T-helper 22 cell (primary cell): Measurements from ENCODE around the gene CACNA1G.

Experiments used
- DNase-seq: peaks from one replicate; pipeline ENCODE4 v3.0.0-alpha.2; 2020; ENCODE audit warnings: low read depth

The CACNA1G gene

DNA sequence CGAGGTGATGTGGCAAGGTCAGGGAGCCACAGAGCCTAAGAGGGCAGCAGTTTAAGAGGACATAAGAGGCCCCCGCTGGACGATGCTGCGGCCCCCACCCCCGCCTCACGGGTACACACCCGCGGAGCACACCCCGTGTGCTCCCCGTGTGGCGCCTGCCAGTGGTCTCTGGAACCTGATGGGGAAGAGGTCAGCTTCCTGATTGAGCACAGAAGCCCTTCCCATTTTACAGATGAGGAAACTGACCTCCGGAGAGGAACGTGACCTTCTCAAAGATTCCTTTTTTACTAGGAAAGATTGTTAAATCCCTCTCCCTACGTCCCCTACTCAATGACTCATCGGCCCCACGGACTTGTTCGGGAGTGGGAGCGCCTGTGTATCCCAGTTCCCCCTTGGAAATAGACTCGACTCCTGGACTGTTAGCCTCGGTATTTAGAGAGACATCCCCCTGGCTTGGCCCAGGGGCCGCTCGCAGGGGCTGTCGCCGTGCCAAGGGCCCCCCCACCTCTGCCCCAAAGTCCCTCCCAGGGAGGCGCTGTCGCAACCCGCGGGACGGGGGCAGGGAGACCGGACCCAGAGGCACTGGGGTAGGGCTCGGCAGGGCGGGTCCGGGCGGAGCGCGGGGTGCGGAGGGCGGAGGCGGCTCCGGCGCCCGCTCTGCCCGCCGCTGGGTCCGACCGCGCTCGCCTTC is 73.9 kb downstream of the CACNA1G start, which contains the start of gene ABCC3:
Gene ABCC3 (plus strand): TSS at position 658 of the 691 bp plus-strand sequence. CDS start 56 bp downstream, outside the sequence.
- no peak for DNase-seq

DNA sequence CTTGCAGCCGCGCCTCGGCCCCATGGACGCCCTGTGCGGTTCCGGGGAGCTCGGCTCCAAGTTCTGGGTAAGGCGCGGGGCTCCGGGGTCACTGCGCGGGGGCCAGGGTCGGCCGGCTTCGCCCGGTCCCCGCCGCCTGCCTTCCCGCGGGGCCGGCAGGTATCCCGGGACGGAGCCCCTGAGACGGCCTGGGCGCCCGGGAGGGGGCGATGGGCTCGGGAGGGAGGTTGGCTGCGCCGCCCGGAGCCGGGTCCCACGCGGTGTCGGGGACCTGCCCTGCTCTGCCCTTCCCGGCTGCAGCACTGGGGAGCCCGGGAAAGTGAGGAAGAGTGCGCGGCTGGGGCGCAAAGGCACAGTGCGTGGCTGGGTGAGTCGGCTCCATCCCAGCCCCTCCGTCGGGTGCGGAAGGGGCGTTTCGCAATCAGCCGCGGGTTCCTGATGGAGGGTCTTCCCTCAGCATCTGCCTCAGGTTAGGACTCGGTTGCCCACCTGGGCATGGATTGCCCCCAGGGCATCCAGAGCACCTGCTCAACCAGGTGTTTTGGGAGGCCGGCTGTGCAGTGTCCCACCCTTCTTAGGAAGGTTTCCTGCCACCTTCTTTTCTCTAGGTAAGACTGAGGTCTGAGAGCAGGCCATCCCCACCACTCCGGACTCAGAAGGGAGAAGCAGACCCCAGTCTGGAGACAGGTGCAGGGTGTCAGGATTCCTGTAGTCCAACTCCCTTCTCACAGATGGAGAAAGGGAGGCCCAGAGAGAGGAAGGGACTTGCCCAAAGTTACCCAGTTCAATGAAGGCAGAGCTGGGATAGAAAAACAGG is 74.6 kb downstream of the CACNA1G start:
- no peak for DNase-seq

DNA sequence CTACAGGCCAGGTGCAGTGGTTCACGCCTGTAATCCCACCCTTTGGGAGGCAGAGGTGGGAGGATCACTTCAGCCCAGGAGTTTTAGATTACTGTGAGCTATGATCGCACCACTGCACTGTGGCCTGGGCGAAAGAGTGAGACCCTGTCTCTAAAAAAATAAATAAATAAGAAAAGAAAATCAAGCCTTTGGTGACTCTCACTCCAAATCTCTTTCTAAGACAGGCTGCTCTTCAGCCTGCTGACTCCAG is 75.1 kb downstream of the CACNA1G start:
- DNase-seq, result no peak

DNA sequence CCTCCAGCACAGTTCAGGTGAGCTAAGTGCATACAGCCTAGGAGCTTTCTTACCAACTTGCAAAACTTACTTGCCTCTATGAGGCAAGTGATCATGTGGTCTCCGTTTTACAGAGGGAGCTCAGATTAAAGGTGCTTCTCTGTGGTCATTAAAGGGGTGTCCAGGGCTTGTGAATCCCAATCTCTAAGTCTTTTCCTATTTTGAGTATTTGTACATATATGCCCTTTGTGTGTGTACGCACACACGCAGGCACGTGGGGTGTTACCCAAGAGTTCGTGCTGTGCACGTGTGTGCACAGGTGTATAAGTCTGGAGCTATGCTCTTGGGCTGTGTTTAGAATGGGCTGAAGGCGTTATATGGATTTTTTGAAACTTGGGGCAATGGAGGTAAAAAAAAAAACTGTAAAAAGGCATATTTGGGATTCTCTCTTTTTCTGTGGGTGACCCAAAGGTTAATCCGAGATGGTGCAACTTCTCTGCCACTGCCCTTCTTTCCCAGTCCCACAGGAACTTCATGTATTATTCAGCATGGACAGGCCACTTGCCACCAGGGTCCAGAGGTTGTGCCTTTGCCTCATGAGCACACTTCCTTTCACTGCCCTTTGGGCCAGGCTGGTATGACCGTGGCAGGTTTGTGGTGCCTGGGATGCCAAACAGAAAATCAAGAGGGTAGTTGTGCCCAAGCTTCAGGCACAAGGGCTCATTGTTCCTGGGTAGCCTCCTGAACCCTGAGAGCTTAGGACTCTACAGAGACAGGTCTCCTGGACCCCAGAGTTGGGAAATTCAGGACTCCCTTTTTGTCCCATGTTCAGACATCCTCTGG is 75.7 kb downstream of the CACNA1G start:
- no peak for DNase-seq

DNA sequence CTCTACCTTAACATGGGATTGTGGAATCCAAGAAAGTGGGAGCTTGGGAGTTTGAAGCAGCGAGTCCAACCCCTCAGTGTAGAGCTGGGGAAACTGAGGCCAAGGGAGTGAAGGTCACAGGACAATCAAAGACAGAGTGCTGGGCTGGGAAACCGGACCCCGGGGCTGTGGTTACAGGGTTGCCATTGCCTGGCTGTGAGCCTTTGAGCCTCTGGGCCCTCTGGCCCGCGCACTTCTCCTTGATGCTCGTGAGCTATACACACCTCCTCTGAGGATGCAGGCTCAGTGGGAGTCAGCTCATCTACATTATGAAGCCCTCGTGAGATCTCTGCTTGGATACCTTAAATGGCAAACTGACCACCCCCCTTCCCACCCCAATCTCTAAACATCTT is 76.3 kb downstream of the CACNA1G start:
- DNase-seq, result no peak

DNA sequence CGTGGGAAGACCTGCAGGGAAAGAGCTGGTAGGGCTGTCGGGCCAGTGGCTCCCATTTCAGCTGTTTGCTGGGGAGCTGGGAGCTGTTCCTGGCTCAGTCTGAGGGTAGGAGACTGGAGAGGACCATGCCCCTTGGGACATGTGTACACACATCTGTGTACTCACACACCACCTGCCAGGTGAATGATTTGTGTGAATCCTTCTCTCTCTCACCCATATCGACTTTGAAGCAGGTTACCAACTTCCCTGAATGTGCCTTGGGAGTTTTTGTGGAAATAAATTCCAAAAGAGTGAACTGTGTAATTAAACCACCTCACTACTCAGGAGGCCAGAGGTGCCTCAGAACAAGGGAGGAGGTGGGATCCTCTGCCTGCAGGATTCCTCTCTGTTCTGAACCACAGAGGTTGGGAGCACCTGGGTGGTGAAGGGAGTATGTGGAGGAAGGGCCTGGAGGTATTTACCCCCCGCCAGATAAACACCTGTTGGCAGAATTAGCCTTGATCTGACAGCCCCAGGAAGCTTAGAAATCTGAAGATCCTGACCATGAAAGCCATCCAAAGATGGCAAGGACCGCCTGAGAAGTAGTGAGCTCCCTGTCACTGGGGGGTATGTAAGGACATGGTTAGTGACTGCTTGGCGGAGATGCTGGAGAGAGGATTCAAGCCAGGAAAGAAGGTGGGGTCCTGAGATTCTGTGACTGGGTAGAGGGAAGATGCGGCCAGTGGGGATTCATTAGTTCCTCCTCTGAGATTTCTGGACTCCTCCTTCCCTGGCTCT is 77.5 kb downstream of the CACNA1G start:
- DNase-seq, result no peak

DNA sequence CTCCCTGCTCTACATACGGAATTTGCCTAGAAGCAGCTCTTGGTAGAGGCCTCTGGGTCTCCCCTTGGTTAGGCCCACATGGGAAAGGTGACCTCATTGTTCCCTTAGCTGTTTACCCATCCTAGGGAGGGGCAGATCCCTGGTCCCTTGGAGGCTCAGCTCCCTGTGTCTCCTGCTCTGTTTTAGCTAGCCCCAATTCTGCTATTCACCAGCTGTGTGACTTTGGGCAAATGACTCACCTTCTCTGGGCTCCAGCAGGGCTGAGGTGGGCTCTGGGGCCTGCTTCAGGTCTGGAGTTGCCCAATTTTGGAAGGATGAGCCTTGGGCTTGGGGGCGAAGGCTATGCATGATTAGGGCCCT is 78.1 kb downstream of the CACNA1G start:
- DNase-seq, result no peak

DNA sequence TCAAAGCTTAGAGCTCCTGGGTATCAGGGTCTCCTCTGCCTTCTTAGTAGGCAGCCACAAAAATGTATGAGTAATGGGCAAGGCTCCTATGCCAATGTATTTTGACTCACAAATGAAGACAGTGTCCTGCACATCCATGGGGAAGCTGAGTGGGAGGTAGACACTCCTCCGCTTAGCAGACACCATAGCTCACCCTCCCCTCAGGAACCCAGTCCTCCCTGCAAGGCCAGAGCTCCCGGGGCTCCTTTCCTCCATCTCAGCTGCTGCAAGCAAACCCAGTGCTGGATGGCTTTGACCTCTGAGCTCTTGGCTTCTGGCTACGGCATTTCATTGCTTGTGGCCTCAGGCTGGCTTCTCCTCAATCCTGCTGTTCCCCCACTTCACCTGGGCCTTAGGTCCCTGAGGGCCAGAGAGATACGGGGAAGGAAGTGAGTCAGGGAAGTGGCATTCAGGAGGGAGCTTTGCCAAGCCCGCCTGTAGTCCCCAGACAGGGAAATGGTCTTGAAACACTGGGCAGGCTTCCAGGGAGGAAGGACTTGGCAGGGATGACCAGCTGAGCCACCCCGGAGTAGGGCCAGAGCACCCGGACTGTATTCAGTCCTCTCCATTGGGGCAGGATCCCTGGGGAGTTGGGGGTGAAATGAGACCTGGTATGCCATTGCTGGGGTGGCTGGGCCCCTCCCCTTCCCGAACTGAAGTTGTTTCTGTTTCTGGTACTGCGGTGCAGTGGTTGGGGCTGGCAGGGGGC is 78.6 kb downstream of the CACNA1G start:
- no peak for DNase-seq

GRCh38 chr17:50640686-50641351 is 80.3 kb downstream of the CACNA1G start:
- no peak for DNase-seq

DNA sequence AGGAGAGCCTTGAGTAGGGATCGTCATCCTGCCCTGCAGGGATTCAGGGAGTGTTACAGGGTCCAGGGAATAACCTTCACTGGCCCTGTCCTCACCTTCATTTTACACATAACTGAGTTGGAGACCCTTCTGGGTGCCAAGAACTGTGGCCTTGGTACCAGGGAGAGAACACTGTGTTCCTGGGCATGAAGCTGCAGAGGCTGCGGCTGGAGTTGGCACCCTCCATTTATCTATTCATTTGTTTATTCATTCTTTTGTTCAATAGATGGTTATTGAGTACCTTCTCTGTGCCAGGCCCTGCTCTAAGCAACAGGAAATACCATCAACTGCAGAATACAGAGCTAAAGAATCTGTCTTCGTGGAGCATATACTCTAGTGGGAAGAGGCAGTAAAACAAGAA is 80.8 kb downstream of the CACNA1G start:
- no peak for DNase-seq

GRCh38 chr17:50642071-50642721 is 81.7 kb downstream of the CACNA1G start:
- DNase-seq, result no peak

DNA sequence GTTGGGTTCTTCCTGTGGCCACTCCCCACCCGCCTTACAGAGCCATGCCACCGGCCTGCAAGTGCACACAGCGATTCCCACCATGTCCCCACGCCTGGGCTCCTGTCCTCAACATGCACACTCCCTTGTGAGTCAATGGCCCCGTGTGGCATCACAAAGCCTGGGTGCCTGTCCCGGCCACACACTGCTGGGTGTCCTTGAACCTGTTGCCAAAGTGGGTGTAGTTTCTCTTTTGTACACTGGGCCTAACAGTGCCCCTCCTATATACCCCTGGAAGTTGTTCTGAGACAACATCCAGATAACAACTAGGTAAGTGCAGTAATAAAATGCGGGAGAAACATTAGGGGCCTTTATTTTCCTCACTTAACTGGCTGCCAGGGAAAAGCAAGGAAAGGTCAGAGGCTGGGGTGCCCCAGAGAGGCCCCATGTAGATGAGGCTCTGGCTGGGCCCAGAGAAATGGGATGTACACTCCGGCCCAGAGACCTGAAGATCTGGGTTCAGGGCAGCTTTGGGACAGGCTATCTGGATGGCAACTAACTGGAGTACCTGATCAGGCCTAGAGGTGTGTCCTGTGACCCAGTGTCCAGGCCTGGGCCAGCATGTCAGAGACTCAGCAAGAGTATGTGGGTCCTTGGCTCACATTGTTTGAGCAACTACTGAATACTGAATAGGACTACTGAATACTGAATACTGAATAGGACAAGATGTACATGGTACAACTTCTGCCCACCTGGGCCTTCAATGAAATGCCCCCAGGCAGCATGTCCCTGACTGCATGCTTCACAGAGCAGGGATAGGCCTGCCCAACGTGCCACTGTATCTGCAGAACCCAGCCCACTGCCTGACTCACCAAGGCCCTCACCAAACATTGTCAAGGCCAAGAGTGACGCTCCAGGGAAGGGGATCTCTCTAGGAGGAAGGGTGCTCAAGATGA is 82.5 kb downstream of the CACNA1G start:
- DNase-seq, result no peak

GRCh38 chr17:50645748-50646682 is 85.5 kb downstream of the CACNA1G start:
- no peak for DNase-seq

DNA sequence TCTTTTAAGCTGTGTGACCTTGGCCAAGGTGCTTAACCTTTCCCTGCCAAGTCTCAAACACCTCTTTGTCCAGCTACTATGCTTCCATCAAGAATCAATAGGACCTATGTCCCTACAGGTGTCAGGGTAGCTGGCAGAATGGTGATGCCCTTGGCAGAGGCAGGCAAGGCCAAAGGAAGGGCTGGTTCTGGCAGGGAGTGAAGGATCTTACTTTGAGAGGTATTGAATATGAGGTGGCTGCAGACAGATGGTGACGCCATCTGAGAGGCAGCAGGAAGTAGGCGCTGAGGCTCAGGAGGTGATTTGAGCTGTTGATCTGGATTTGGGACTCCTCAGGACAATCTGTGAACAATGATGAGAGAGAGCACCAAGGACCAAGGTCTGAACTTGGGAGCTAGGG is 86.7 kb downstream of the CACNA1G start:
- no peak for DNase-seq

GRCh38 chr17:50649042-50649908 is 88.8 kb downstream of the CACNA1G start:
- no peak for DNase-seq

GRCh38 chr17:50651661-50652060 is 91.1 kb downstream of the CACNA1G start:
- DNase-seq, result no peak

- DNase-seq, result no peak
Observed at GRCh38 chr17:50653738-50654137, 93.2 kb downstream of the CACNA1G start.
